Type B pancreatic cell (in vitro differentiated cells): Measurements from ENCODE around the gene KCNQ2. TPM values are rescaled to one million over a fixed set of nuclear protein-coding genes. Genes with fewer than 3 reads are reported as not detected.
A peak's percentile ranks its signal among the peaks of the same experiment; 100 is the strongest.

ENCODE experiments used
- DNase-seq: peaks from one replicate; pipeline ENCODE4 v3.0.0; 2021; ENCODE audit warnings: mixed read lengths; ENCODE audit not compliant: unreplicated experiment; ENCODE audit errors: extremely low spot score
- H3K27ac Mint-ChIP-seq: 2 replicates; pipeline ENCODE4 v1.8.0; 2021; ENCODE audit warnings: mild to moderate bottlenecking, mixed read lengths
- H3K27me3 Mint-ChIP-seq: 2 replicates; pipeline ENCODE4 v1.8.0; 2021; ENCODE audit warnings: mixed read lengths
- H3K36me3 Mint-ChIP-seq: 2 replicates; pipeline ENCODE4 v1.8.0; 2021; ENCODE audit warnings: mixed read lengths
- H3K4me1 Mint-ChIP-seq: one replicate; pipeline ENCODE4 v1.8.0; 2021; ENCODE audit warnings: mixed read lengths; ENCODE audit not compliant: unreplicated experiment
- H3K4me3 Mint-ChIP-seq: 2 replicates; pipeline ENCODE4 v1.8.0; 2021; ENCODE audit warnings: mild to moderate bottlenecking, mixed read lengths
- H3K9me3 Mint-ChIP-seq: 2 replicates; pipeline ENCODE4 v1.8.0; 2021; ENCODE audit warnings: mixed read lengths
- CTCF ChIP-seq: fragments of 200-600 bp; sonication (generic); conservative IDR thresholded peaks from 2 replicates; pipeline ENCODE4 v1.5.0; 2021; ENCODE audit warnings: antibody characterized with exemption, mild to moderate bottlenecking
- total RNA-seq: library from RNA; stranded (reverse); gene quantifications from 2 replicates; pipeline ENCODE4 v1.2.1, GENCODE V29; 2021; ENCODE audit warnings: low replicate concordance

Gene KCNQ2
- total RNA-seq, 1 donor from 2014 or later = 47.3 TPM

DNA sequence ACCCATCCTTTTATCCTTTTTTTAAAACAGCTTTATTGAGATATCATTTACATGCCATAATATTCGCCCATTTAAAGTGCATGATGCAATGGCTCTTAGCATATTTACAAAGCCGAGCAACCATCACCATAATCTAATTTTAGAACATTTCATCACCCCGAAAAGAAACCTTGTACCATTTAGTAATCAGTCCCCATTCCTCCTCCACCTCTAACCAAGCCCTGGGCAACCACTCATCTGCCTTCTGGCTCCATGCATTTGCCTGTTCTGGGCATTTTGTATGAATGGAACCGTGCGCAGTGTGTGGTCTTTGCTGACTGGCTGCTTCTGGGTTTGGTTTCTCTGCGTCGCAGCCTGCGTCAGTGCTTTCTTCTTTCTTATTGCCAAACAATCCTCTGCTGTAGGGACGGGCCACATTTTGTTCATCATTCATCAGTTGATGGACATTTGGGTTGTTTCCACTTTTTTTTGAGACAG, 36.7 kb upstream of the KCNQ2 start:
- TF ChIP-seq CTCF = no peak
- Mint-ChIP-seq H3K27me3 (peaks cover 56% of the 10 kb centered on the region), H3K4me1 (no peaks in the 10 kb centered on the region), H3K36me3 (no peaks in the 10 kb centered on the region), H3K4me3 (no peak overlapping the region), H3K9me3 (peaks cover 10% of the 10 kb centered on the region), H3K27ac (no peak overlapping the region)
- DNase-seq = no peak

- Mint-ChIP-seq H3K36me3 (no peaks in the 10 kb centered on the region), H3K4me1 (no peaks in the 10 kb centered on the region), H3K27me3 (peaks cover 57% of the 10 kb centered on the region), H3K27ac (no peak overlapping the region), H3K4me3 (no peak overlapping the region), H3K9me3 (peaks cover 7% of the 10 kb centered on the region)
- TF ChIP-seq CTCF = no peak
- DNase-seq = peak; percentile 65
These were observed 35.8 kb upstream of the KCNQ2 start for GRCh38 chr20:63508072-63508768.

GRCh38 chr20:63507083-63507743, 34.8 kb upstream of the KCNQ2 start:
- Mint-ChIP-seq H3K27ac (no peak overlapping the region), H3K27me3 (peaks cover 47% of the 10 kb centered on the region), H3K36me3 (no peaks in the 10 kb centered on the region), H3K4me3 (no peak overlapping the region), H3K9me3 (peaks cover 5% of the 10 kb centered on the region), H3K4me1 (no peaks in the 10 kb centered on the region)
- TF ChIP-seq CTCF = no peak
- no peak for DNase-seq

DNA sequence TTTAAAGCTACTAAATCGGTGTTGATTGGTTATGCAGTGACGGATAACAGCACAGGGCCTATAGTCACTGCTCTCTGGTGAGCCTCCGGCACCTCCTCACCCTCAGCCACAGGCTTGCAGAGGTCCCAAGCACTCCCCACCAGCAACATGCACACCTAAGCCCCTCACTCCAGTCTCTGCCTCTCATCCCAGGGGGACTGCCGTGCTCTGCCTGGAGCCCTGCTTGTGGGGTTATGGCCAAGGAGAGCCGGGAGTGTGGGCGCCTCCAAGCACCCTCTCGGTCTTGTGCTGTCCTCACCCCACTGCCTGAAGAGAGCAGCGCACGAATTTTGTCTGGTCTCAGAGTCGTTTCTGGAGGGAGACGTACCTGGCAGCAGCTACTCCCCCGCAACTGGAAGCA, 33.3 kb upstream of the KCNQ2 start:
- Mint-ChIP-seq H3K36me3 (no peaks in the 10 kb centered on the region), H3K27me3 (peaks cover 48% of the 10 kb centered on the region), H3K9me3 (peaks cover 5% of the 10 kb centered on the region), H3K4me1 (no peaks in the 10 kb centered on the region), H3K27ac (no peak overlapping the region), H3K4me3 (no peak overlapping the region)
- DNase-seq = no peak
- no peak for TF ChIP-seq CTCF

DNA sequence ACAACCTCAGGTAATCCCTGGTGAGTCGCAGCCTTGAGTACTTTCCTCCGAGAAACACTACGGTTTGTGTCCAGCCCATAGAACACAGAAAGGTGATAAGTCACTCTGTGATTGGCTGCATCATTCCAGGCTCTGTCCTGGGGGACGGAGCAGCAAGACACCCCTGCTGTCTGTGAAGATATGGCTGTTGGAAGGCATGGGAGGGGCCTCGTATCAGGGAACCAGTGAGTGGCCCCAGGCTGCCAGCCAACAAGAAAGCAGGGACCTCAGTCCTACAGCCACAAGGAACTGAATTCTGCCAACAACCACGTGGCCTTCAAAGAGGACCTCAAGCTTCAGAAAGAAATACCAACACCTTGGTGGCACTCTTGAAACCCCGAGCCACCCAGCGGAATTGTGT, 32.8 kb upstream of the KCNQ2 start:
- no peak for TF ChIP-seq CTCF
- H3K27ac Mint-ChIP-seq = no peak overlapping the region
- H3K36me3 Mint-ChIP-seq = no peaks in the 10 kb centered on the region
- peaks cover 5% of the 10 kb centered on the region for H3K9me3 Mint-ChIP-seq
- H3K4me1 Mint-ChIP-seq = no peaks in the 10 kb centered on the region
- DNase-seq = no peak
- no peak overlapping the region for H3K4me3 Mint-ChIP-seq
- H3K27me3 Mint-ChIP-seq = peaks cover 44% of the 10 kb centered on the region
